Peyer's patch (tissue), 4 donors: ENCODE results near the gene NFASC. TPM values are rescaled to one million over a fixed set of nuclear protein-coding genes. Genes with fewer than 3 reads are reported as not detected.
A peak's percentile ranks its signal among the peaks of the same experiment; 100 is the strongest.

Source experiments
- DNase-seq, 3 donors: peaks; one replicate each; pipeline ENCODE4 v3.0.0-alpha.2; 2017 to 2019
- H3K27ac ChIP-seq, 4 donors: fragments of 200-600 bp; sonication (generic); one replicate each; pipeline ENCODE4 v1.5.1; 2016 to 2019
- H3K27me3 ChIP-seq, 2 donors: fragments of 200-600 bp; sonication (generic); one replicate each; pipeline ENCODE4 v1.5.1; 2019
- H3K36me3 ChIP-seq, 3 donors: fragments of 200-600 bp; sonication (generic); one replicate each; pipeline ENCODE4 v1.5.1; 2016 to 2019
- H3K4me1 ChIP-seq, 4 donors: fragments of 200-600 bp; sonication (generic); one replicate each; pipeline ENCODE4 v1.5.1; 2016 to 2019
- H3K4me3 ChIP-seq, 4 donors: fragments of 200-600 bp; sonication (generic); 1 replicate in 3 of 4; 2 replicates in 1 of 4; pipeline ENCODE4 v1.5.1; 2016 to 2019; ENCODE audit warnings: mild to moderate bottlenecking in 1 of 4
- H3K9me3 ChIP-seq, 4 donors: fragments of 200-600 bp; sonication (generic); one replicate each; pipeline ENCODE4 v1.5.1; 2016 to 2019; ENCODE audit warnings: mild to moderate bottlenecking in 1 of 4
- POLR2A ChIP-seq, 2 donors: fragments of 450-650 bp; IDR thresholded peaks; one replicate each; pipeline ENCODE4 v1.5.1; 2017; ENCODE audit warnings: antibody characterized with exemption in 2 of 2, mild to moderate bottlenecking in 2 of 2, moderate library complexity in 2 of 2
- total RNA-seq, 4 donors: library from RNA; depleted of rRNA; stranded (reverse); fragments of >200 nt; gene quantifications; one replicate each; pipeline ENCODE4 v1.1.0, GENCODE V29; 2016
- TF ChIP-seq, protein P1 (sequence below), 6 experiments: fragments of 450-650 bp in 4 of 6; fragments of 200-600 bp in 2 of 6; sonication (generic) in 1 of 6; IDR thresholded peaks; one replicate each; pipeline ENCODE4 v1.5.1; 2017 to 2019; ENCODE audit warnings: antibody characterized with exemption in 6 of 6, mild to moderate bottlenecking in 3 of 6, moderate library complexity in 1 of 6

Gene NFASC
- total RNA-seq: 10 to 100 TPM in 2 of 4 donors, 1 to 10 TPM in 2; 3.2 to 90.0 (median 13.2) TPM

- DNase-seq: no peak
- no peak for TF ChIP-seq POLR2A (IDR thresholded peaks at IDR 0.05)
- TF ChIP-seq, protein P1, sequence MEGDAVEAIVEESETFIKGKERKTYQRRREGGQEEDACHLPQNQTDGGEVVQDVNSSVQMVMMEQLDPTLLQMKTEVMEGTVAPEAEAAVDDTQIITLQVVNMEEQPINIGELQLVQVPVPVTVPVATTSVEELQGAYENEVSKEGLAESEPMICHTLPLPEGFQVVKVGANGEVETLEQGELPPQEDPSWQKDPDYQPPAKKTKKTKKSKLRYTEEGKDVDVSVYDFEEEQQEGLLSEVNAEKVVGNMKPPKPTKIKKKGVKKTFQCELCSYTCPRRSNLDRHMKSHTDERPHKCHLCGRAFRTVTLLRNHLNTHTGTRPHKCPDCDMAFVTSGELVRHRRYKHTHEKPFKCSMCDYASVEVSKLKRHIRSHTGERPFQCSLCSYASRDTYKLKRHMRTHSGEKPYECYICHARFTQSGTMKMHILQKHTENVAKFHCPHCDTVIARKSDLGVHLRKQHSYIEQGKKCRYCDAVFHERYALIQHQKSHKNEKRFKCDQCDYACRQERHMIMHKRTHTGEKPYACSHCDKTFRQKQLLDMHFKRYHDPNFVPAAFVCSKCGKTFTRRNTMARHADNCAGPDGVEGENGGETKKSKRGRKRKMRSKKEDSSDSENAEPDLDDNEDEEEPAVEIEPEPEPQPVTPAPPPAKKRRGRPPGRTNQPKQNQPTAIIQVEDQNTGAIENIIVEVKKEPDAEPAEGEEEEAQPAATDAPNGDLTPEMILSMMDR (IDR thresholded peaks at IDR 0.05): no peak
- no peaks in the 10 kb centered on the region for H3K36me3 ChIP-seq
- no peaks in the 10 kb centered on the region for H3K27me3 ChIP-seq
- no peak within 1 kb of the TSS for H3K4me3 ChIP-seq
- no peaks in the 10 kb centered on the region for H3K9me3 ChIP-seq
- H3K27ac ChIP-seq: peak within 1 kb of the TSS in 3 of 4 donors; percentile 0 to 59 (median 26)
- H3K4me1 ChIP-seq: peaks cover 0 to 12% (median 0%) of the 10 kb centered on the region in 4 donors
Measured at GRCh38 chr1:204870160-204870912, at the start of gene NFASC. Gene NFASC (plus strand): TSS chr1:204870862. CDS start chr1:204944316, 73,454 bp downstream.

GRCh38 chr1:204821476-204821875, 49.2 kb upstream of the NFASC start:
- DNase-seq: no peak
- TF ChIP-seq, protein P1 (IDR thresholded peaks at IDR 0.05): no peak
- no peak for TF ChIP-seq POLR2A (IDR thresholded peaks at IDR 0.05)
- Histone ChIP-seq H3K27ac (peak overlapping the region in 1 of 4 donors; percentile 61), H3K36me3 (no peaks in the 10 kb centered on the region), H3K4me3 (no peak overlapping the region), H3K4me1 (peaks cover 0 to 10% (median 0%) of the 10 kb centered on the region in 4 donors), H3K27me3 (no peaks in the 10 kb centered on the region), H3K9me3 (no peaks in the 10 kb centered on the region)

GRCh38 chr1:204821924-204822323, 48.7 kb upstream of the NFASC start:
- Histone ChIP-seq H3K4me1 (peaks cover 0 to 10% (median 0%) of the 10 kb centered on the region in 4 donors), H3K27me3 (no peaks in the 10 kb centered on the region), H3K36me3 (no peaks in the 10 kb centered on the region), H3K27ac (peak overlapping the region in 1 of 4 donors; percentile 61), H3K9me3 (no peaks in the 10 kb centered on the region), H3K4me3 (no peak overlapping the region)
- DNase-seq: no peak
- TF ChIP-seq, protein P1 (IDR thresholded peaks at IDR 0.05): no peak
- TF ChIP-seq POLR2A (IDR thresholded peaks at IDR 0.05): no peak

GRCh38 chr1:204826970-204827369, 43.7 kb upstream of the NFASC start:
- no peak for TF ChIP-seq POLR2A (IDR thresholded peaks at IDR 0.05)
- TF ChIP-seq, protein P1 (IDR thresholded peaks at IDR 0.05): peak in 2 of 6 experiments; percentile 14
- Histone ChIP-seq H3K4me1 (peaks cover 0 to 10% (median 3%) of the 10 kb centered on the region in 4 donors), H3K27ac (no peak overlapping the region), H3K27me3 (no peaks in the 10 kb centered on the region), H3K4me3 (no peak overlapping the region), H3K9me3 (no peaks in the 10 kb centered on the region), H3K36me3 (no peaks in the 10 kb centered on the region)
- peak in 1 of 3 donors; percentile 43 for DNase-seq

- Histone ChIP-seq H3K27me3 (no peaks in the 10 kb centered on the region), H3K4me1 (peaks cover 0 to 10% (median 3%) of the 10 kb centered on the region in 4 donors), H3K4me3 (peak overlapping the region; percentile 36 to 58 (median 45)), H3K27ac (peak overlapping the region in 3 of 4 donors; percentile 57 to 69 (median 65)), H3K36me3 (no peaks in the 10 kb centered on the region), H3K9me3 (no peaks in the 10 kb centered on the region)
- DNase-seq: peak; percentile 46 to 74 (median 69)
- TF ChIP-seq POLR2A (IDR thresholded peaks at IDR 0.05): no peak
- TF ChIP-seq, protein P1 (IDR thresholded peaks at IDR 0.05): peak in 3 of 6 experiments; percentile 27 to 37 (median 31)
Measured at GRCh38 chr1:204828352-204828850, 42.3 kb upstream of the NFASC start.
